Activated CD4-positive, alpha-beta memory T cell treated with anti-CD3 and anti-CD28 coated beads, Interleukin-2, amount 10 ng/mL, durations not matched to agents 7 days and 5 days (primary cell): ENCODE measurements around the gene PRR23E. TPM values are rescaled to one million over a fixed set of nuclear protein-coding genes. Genes with fewer than 3 reads are reported as not detected.

Source experiments
- CTCF ChIA-PET: fragments of 350-600 bp; sonication (Branson Sonifier 250); formaldehyde crosslinking; loops from one replicate; lab custom pipeline; 2021; ENCODE audit warnings: antibody characterized with exemption, inconsistent platforms; lab: Charles Lee
- POLR2A ChIA-PET: fragments of 350-600 bp; sonication (Branson Sonifier 250); formaldehyde crosslinking; loops from one replicate; lab custom pipeline; 2021; ENCODE audit warnings: antibody characterized with exemption; lab: Charles Lee
- DNase-seq: peaks from one replicate; pipeline ENCODE4 v3.0.0-alpha.2; 2020
- H3K27ac Mint-ChIP-seq: one replicate; pipeline ENCODE4 v1.8.0; 2021; ENCODE audit warnings: mild to moderate bottlenecking, mixed read lengths
- H3K27me3 Mint-ChIP-seq: one replicate; pipeline ENCODE4 v1.8.0; 2021; ENCODE audit warnings: mixed read lengths
- H3K36me3 Mint-ChIP-seq: one replicate; pipeline ENCODE4 v1.8.0; 2021; ENCODE audit warnings: low read depth, mixed read lengths
- H3K4me1 Mint-ChIP-seq: one replicate; pipeline ENCODE4 v1.8.0; 2021; ENCODE audit warnings: mixed read lengths
- H3K4me3 Mint-ChIP-seq: one replicate; pipeline ENCODE4 v1.8.0; 2021; ENCODE audit warnings: mild to moderate bottlenecking, mixed read lengths
- H3K9me3 Mint-ChIP-seq: one replicate; pipeline ENCODE4 v1.8.0; 2021; ENCODE audit warnings: mixed read lengths
- total RNA-seq, 2 experiments: library from RNA; stranded (reverse); gene quantifications; one replicate each; pipeline ENCODE4 v1.2.3, GENCODE V29; 2021

PRR23E gene
- total RNA-seq, 2 experiments from 2014 or later, result not detected

DNA sequence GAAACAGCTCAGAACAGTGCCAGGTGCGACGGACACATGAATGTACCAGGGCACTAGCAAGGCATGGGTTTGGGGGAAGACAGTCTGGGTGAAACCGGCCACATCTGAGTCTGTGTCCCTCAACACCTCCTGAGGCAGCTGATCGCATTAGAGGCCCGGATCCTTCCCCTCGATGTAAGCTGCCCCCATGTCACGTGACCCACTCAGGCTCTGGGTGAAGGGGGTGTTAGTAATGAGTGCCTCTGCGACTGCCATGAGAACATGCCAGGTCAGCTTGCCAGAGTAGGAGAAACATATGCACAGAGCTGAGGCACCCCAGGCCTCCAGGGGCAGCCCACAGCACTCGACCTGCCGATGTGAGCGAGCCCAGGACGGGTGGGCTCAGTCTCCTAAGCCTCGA lies 29.7 kb downstream of the PRR23E start:
- Mint-ChIP-seq H3K4me1 (peaks cover 6% of the 10 kb centered on the region), H3K36me3 (no peaks in the 10 kb centered on the region), H3K9me3 (peaks cover 2% of the 10 kb centered on the region), H3K27ac (no peak overlapping the region), H3K4me3 (no peak overlapping the region), H3K27me3 (peaks cover 6% of the 10 kb centered on the region)
- DNase-seq, result no peak
- ChIA-PET CTCF (no interaction called here), POLR2A (no interaction called here)

DNA sequence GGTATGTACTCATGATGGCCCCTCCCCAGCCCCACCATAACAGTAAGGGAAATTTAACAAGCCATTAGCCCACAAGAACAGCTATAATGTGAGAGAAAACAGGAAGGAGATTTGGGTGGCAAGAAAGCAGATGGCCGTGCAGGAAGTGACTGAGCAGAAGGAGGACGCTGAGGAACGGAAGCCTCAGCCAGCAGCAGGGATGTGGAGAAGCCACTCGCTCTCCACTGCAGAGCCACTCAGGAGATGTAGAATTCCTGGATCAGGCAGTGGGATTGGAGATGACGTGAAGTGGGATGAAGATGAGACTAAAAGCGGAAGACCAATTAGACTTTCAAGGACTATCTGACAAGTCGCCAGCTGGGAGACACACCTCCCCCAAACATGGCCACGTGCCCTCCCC lies 31.2 kb downstream of the PRR23E start:
- no peak overlapping the region for H3K4me3 Mint-ChIP-seq
- no peak overlapping the region for H3K27ac Mint-ChIP-seq
- H3K27me3 Mint-ChIP-seq, result peaks cover 6% of the 10 kb centered on the region
- ChIA-PET POLR2A (no interaction called here), CTCF (no interaction called here)
- peaks cover 2% of the 10 kb centered on the region for H3K9me3 Mint-ChIP-seq
- peaks cover 6% of the 10 kb centered on the region for H3K4me1 Mint-ChIP-seq
- DNase-seq, result no peak
- H3K36me3 Mint-ChIP-seq, result no peaks in the 10 kb centered on the region

DNA sequence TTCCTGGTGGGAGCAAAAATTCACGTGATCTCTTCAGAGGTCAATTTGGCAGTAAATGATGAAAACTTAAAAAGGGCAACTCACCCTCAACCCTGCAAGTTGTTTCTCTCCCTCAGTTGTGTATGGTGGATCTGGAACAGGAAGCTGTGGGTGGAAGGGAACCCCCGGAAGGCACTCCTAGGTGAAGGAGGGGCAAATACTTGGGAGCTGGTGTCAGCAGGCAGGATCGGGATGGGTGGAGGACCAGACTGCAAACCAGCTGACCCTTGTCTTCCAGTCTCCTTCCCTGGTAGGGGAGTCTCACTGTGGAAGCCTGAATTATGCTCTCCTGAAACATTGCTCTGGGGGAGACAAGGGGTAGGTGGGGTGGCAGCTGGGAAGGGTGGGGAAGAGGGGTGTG lies 33.5 kb downstream of the PRR23E start:
- no peaks in the 10 kb centered on the region for H3K36me3 Mint-ChIP-seq
- no peak overlapping the region for H3K27ac Mint-ChIP-seq
- H3K4me3 Mint-ChIP-seq, result no peak overlapping the region
- peaks cover 6% of the 10 kb centered on the region for H3K27me3 Mint-ChIP-seq
- CTCF ChIA-PET, result no interaction called here
- H3K9me3 Mint-ChIP-seq, result peaks cover 7% of the 10 kb centered on the region
- POLR2A ChIA-PET, result no interaction called here
- DNase-seq, result no peak
- H3K4me1 Mint-ChIP-seq, result peaks cover 6% of the 10 kb centered on the region

DNA sequence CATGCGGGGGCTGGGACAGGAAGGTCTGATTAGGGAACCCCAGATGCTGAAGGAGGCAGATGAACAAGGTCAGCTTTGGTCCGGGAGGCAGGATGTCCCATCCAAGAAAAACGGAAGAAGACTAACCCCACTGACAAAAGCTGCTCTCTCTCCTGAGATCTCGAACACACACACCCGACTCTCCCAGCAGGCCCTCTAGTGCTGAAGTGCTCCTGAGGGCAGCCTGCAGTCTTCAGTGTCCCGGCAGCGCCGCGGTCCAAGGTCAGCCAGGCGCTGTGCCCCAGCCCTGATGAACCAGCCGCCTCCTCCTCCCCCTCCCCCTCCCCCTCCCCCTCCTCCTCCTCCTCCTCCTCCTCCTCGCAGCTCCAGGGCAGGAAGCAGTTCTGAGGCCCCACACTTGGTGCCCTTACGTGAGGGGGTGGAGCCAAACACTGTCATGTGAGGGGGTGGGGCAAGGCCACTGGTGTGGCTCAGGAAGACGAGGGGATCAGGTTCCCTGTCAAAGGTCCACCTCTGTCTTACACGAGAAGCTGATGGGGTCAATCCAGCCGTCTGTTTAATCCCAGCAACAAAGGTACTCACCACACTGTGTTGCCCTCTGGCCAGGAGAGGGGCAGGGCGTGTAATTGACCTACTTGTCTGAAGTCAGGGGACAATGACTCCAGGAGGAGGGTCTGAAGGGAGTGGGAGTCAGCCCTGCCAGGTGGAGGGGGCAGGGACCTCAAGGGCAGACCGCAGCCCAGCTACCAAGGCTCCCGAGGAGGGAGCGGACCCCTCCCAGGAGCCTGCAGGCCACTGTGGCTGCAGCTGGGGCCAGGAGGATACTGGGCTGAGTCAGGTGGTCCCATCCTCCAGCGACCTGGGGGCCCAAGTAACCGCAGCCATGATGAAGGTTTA lies 34.3 kb downstream of the PRR23E start:
- no peak overlapping the region for H3K27ac Mint-ChIP-seq
- H3K27me3 Mint-ChIP-seq, result peaks cover 6% of the 10 kb centered on the region
- no peak for DNase-seq
- no peak overlapping the region for H3K4me3 Mint-ChIP-seq
- peaks cover 6% of the 10 kb centered on the region for H3K4me1 Mint-ChIP-seq
- H3K36me3 Mint-ChIP-seq, result no peaks in the 10 kb centered on the region
- peaks cover 7% of the 10 kb centered on the region for H3K9me3 Mint-ChIP-seq
- CTCF ChIA-PET, result no interaction called here
- POLR2A ChIA-PET, result no interaction called here

DNA sequence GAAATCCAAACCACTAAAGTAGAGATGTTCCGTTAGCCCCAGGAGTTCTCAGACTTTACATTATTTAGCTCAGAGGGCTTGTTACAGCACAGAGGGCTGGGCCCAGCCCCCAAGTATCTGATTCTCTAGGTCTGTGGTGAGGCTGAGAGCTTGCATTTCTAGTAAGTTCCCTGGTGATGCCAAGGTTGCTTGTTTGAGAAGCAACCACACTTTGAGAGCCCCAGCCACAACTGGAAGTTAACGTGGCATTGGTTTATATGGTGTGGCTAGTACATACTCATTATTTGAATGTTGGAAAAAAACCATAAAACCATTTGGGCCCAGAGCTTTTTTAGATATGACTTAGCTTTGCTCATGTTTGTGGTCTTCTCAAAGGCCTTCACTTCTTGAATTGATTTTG lies 35.9 kb downstream of the PRR23E start:
- H3K27me3 Mint-ChIP-seq, result peaks cover 6% of the 10 kb centered on the region
- peaks cover 6% of the 10 kb centered on the region for H3K4me1 Mint-ChIP-seq
- no peak overlapping the region for H3K27ac Mint-ChIP-seq
- POLR2A ChIA-PET, result no interaction called here
- H3K36me3 Mint-ChIP-seq, result no peaks in the 10 kb centered on the region
- H3K4me3 Mint-ChIP-seq, result no peak overlapping the region
- H3K9me3 Mint-ChIP-seq, result peaks cover 7% of the 10 kb centered on the region
- CTCF ChIA-PET, result no interaction called here
- no peak for DNase-seq

DNA sequence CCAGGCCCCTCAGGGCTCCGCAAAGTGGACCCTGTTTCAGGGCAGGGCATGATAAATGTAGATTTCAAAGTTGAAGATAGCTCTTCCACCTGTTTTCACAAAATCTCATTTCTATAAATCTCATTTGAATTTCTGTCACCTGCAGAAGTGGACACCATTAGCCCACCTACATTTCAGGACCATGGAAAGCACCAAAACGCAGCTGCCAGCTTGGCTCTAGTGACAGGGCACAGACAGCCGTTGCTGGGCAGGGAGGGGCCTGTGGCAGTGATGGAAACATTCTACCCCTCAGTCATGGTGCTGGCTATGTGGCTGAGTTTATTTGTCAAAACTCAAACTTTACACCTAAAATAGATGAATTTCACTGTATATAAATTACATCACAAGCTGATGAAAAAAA lies 40.4 kb downstream of the PRR23E start:
- H3K9me3 Mint-ChIP-seq, result peaks cover 5% of the 10 kb centered on the region
- H3K27me3 Mint-ChIP-seq, result no peaks in the 10 kb centered on the region
- POLR2A ChIA-PET, result no interaction called here
- no peaks in the 10 kb centered on the region for H3K36me3 Mint-ChIP-seq
- no peaks in the 10 kb centered on the region for H3K4me1 Mint-ChIP-seq
- DNase-seq, result no peak
- CTCF ChIA-PET, result no interaction called here
- H3K4me3 Mint-ChIP-seq, result no peak overlapping the region
- no peak overlapping the region for H3K27ac Mint-ChIP-seq

DNA sequence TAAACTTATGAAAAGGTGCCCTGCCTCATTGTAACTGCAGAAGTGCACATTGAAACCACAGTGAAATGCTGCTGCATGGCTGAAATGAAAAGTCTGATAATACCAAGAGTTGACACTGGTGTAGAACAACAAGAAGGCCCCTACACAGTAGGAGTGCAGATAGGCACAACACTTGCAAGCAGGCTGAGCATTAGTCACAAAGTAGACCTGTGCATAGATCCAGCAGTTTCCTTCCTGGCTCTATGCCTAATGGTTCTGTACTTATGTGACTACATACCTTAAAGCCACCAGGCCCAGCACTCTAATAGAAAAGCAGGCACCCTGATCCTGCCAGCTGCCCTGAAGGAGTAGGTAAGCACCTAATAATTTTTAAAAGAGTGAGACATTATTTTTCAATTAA lies 41.8 kb downstream of the PRR23E start:
- DNase-seq, result no peak
- Mint-ChIP-seq H3K9me3 (peaks cover 5% of the 10 kb centered on the region), H3K27ac (no peak overlapping the region), H3K4me3 (no peak overlapping the region), H3K4me1 (no peaks in the 10 kb centered on the region), H3K27me3 (no peaks in the 10 kb centered on the region), H3K36me3 (no peaks in the 10 kb centered on the region)
- ChIA-PET CTCF (no interaction called here), POLR2A (no interaction called here)

DNA sequence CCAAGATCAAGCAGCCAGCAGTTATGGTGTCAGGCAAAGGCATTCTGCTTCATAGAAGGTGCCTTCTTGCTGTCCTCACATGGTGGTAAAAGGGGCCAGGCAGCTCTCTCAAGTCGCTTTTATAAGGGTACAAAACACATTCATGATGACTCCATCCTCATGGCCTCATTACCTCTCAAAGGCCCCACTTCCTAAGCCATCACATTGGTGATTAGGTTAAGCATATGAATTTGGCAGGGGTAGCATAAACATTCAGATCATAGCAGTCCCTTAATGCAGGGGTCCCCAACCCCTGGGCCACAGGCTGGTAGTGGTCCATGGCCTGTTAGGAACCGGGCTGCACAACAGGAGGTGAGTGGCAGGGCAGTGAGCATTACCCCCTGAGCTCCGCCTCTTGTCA lies 42.8 kb downstream of the PRR23E start:
- H3K36me3 Mint-ChIP-seq, result no peaks in the 10 kb centered on the region
- POLR2A ChIA-PET, result no interaction called here

DNA sequence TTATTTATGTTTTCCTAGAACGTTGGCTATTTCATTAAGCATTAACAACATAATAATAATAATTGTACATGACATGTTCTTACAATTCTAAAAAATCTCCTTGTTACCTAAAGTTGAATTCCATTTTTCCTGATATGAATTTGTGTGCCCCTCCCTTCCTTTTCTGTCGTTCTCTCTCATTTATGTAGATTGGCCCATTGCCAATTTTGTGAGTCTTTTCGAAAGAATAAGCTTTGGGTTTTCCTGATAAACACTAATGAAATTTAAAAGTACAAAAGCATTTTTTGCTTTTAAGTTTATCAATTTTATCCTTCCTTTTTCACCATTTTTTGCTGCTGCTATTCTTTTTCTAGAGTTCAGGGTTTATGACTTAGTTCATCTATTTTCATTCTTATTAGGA lies 44.9 kb downstream of the PRR23E start:
- H3K27ac Mint-ChIP-seq, result no peak overlapping the region
- POLR2A ChIA-PET, result no interaction called here
- peaks cover 3% of the 10 kb centered on the region for H3K9me3 Mint-ChIP-seq
- CTCF ChIA-PET, result no interaction called here
- H3K27me3 Mint-ChIP-seq, result no peaks in the 10 kb centered on the region
- no peak overlapping the region for H3K4me3 Mint-ChIP-seq
- DNase-seq, result no peak
- no peaks in the 10 kb centered on the region for H3K4me1 Mint-ChIP-seq
- no peaks in the 10 kb centered on the region for H3K36me3 Mint-ChIP-seq

More for the DNA sequence above, 42.8 kb downstream of the PRR23E start:
- Mint-ChIP-seq H3K4me3 (no peak overlapping the region), H3K9me3 (peaks cover 5% of the 10 kb centered on the region), H3K4me1 (no peaks in the 10 kb centered on the region), H3K27ac (no peak overlapping the region), H3K27me3 (no peaks in the 10 kb centered on the region)
- no peak for DNase-seq
- CTCF ChIA-PET, result no interaction called here

DNA sequence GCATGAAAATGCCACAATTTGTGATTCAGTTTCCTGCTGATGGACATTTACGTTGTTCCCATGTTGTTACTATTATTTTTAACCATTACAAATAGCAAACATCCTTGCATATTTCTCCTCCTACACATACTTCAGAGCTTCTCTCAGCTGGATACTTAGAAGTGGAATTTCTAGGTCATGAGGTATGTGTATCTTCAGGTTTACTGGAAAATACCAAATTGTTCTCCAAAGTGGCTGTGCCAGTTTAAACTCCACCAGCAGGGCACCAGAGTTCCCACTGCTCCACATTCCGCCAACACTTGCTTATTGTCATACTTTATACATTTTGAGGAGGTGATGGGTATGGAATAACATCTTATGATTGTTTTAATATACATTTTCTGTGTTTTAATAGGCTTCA lies 45.7 kb downstream of the PRR23E start:
- no peak overlapping the region for H3K4me3 Mint-ChIP-seq
- CTCF ChIA-PET, result no interaction called here

DNA sequence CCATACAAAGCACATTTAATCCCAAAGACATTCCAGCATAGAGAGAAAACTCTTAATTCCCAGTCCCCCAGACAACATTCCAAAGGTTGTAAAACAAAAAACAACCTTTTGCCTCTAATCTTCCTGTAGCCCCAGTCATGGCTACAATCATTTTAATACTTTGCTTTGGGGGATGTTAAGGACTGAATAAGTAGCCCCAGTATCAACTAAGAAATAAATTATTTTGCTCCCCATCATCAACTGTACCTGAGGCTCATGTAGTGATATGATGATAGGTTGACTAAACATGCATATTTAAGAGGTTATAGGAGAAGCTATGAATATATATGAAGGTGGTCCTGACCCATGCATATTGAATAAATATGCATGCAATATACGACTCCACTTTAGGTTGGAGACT lies 54.4 kb downstream of the PRR23E start:
- Mint-ChIP-seq H3K4me1 (no peaks in the 10 kb centered on the region), H3K27ac (no peak overlapping the region), H3K36me3 (no peaks in the 10 kb centered on the region), H3K4me3 (no peak overlapping the region), H3K9me3 (peaks cover 33% of the 10 kb centered on the region), H3K27me3 (no peaks in the 10 kb centered on the region)
- CTCF ChIA-PET, result no interaction called here
- POLR2A ChIA-PET, result no interaction called here
- DNase-seq, result no peak

More for the DNA sequence above, 45.7 kb downstream of the PRR23E start:
- H3K4me1 Mint-ChIP-seq, result no peaks in the 10 kb centered on the region
- POLR2A ChIA-PET, result no interaction called here
- peaks cover 3% of the 10 kb centered on the region for H3K9me3 Mint-ChIP-seq
- no peaks in the 10 kb centered on the region for H3K27me3 Mint-ChIP-seq
- no peaks in the 10 kb centered on the region for H3K36me3 Mint-ChIP-seq
- no peak for DNase-seq
- no peak overlapping the region for H3K27ac Mint-ChIP-seq

Other genes starting within 250 kb of the PRR23E start
- 1 to 10 TPM; 6.5 to 7.4 TPM for gene PLXNA1, start 210.0 kb upstream of the PRR23E start, total RNA-seq
- not detected for gene PRR20G, start 94.9 kb downstream of the PRR23E start, total RNA-seq